LHCN-M2 (cell line): ENCODE results near the gene CD2. TPM values are rescaled to one million over a fixed set of nuclear protein-coding genes. Genes with fewer than 3 reads are reported as not detected.

Experiments
- DNase-seq: peaks from one replicate; pipeline ENCODE4 v3.0.0-alpha.2; 2012; ENCODE audit warnings: low read depth
- total RNA-seq: library from RNA; depleted of rRNA; stranded (reverse); fragments of >200 nt; gene quantifications from 2 replicates; pipeline ENCODE4 v1.2.3, GENCODE V29; 2014

Gene CD2
- total RNA-seq, 1 experiment from 2014 or later: not detected

- peak; percentile 37 for DNase-seq
Measured at GRCh38 chr1:116772648-116773045, 18.4 kb downstream of the CD2 start.

GRCh38 chr1:116775116-116775752 lies 21.0 kb downstream of the CD2 start:
- DNase-seq: no peak

GRCh38 chr1:116777831-116778830 lies 23.9 kb downstream of the CD2 start:
- DNase-seq: peak; percentile 49

GRCh38 chr1:116781034-116781433 lies 26.8 kb downstream of the CD2 start:
- DNase-seq: no peak

- no peak for DNase-seq
Measured at GRCh38 chr1:116785006-116785405, 30.8 kb downstream of the CD2 start.

GRCh38 chr1:116786049-116786448 lies 31.8 kb downstream of the CD2 start:
- no peak for DNase-seq

GRCh38 chr1:116791727-116792126 lies 37.5 kb downstream of the CD2 start:
- DNase-seq: no peak

GRCh38 chr1:116793357-116793935 lies 39.2 kb downstream of the CD2 start:
- DNase-seq: no peak

GRCh38 chr1:116794371-116794770 lies 40.1 kb downstream of the CD2 start:
- DNase-seq: no peak

- DNase-seq: no peak
Measured at GRCh38 chr1:116794804-116795481, 40.7 kb downstream of the CD2 start.

- no peak for DNase-seq
Measured at GRCh38 chr1:116795482-116795829, 41.2 kb downstream of the CD2 start.

GRCh38 chr1:116804736-116805135 lies 50.5 kb downstream of the CD2 start:
- DNase-seq: no peak

- no peak for DNase-seq
Measured at GRCh38 chr1:116805398-116805797, 51.2 kb downstream of the CD2 start.

GRCh38 chr1:116806245-116806644 lies 52.0 kb downstream of the CD2 start:
- peak; percentile 32 for DNase-seq

GRCh38 chr1:116806671-116807070 lies 52.4 kb downstream of the CD2 start:
- DNase-seq: no peak

GRCh38 chr1:116807394-116808199 lies 53.4 kb downstream of the CD2 start:
- DNase-seq: no peak

GRCh38 chr1:116808200-116808847 lies 54.1 kb downstream of the CD2 start:
- no peak for DNase-seq

GRCh38 chr1:116808848-116809508 lies 54.7 kb downstream of the CD2 start:
- no peak for DNase-seq

- DNase-seq: no peak
Measured at GRCh38 chr1:116811321-116811720, 57.1 kb downstream of the CD2 start.
